Measurements from ENCODE around the gene MIPOL1. TPM values are rescaled to one million over a fixed set of nuclear protein-coding genes. Genes with fewer than 3 reads are reported as not detected.

The MIPOL1 gene
- total and polyA plus RNA-seq, 2 of the 4 experiments (the other 2 are of a cell fraction), result 2.7 to 5.9 TPM

GRCh38 chr14:37585971-37586796 lies 388.4 kb downstream of the MIPOL1 start:
- in situ Hi-C loops (cut with MboI; ENCODE audit: low sequenced_read_pairs), result loop anchor here (10.0 kb wide), 1 partner anchor 341 kb away; no protein-coding TSS in a partner anchor
- Histone ChIP-seq H3K79me1 (ENCODE audit: low read depth in 1 of 2, low read length in 2 of 2) (no peaks in the 10 kb centered on the region), H2BK5ac (ENCODE audit: low read depth, low read length, poor library complexity, severe bottlenecking) (no peak overlapping the region), H3K18ac (ENCODE audit: low read depth, low read length) (no peak overlapping the region), H3K4ac (ENCODE audit: low read depth, low read length) (no peak overlapping the region), H3K4me3 (ENCODE audit: insufficient read depth, low read depth, low read length) (no peak overlapping the region), H4K5ac (ENCODE audit: low read depth, low read length) (no peak overlapping the region), H3K9me3 (ENCODE audit: control insufficient read depth, insufficient read depth, low read length) (peaks cover 15% of the 10 kb centered on the region; the same call in 1 of the 2 replicates), H2BK120ac (ENCODE audit: low read depth, low read length) (no peak overlapping the region), H3K23ac (ENCODE audit: low read depth, low read length) (no peak overlapping the region), H2AK9ac (replicated peaks; ENCODE audit: low read depth, low read length, poor library complexity) (no peak overlapping the region), H2BK15ac (ENCODE audit: low read depth, low read length) (no peak overlapping the region), H3K9ac (ENCODE audit: low read depth, low read length) (no peak overlapping the region), H3K4me1 (ENCODE audit: control insufficient read depth, insufficient read depth, low read length) (peaks cover 3% of the 10 kb centered on the region; the same call in 1 of the 2 replicates), H3K4me2 (ENCODE audit: low read depth, low read length) (no peak overlapping the region), H3K27me3 (ENCODE audit: control insufficient read depth, insufficient read depth, low read length) (peaks cover 78% of the 10 kb centered on the region), H3K9me1 (ENCODE audit: insufficient read depth, low read length) (no peaks in the 10 kb centered on the region), H2AK5ac (ENCODE audit: low read depth, low read length) (no peak overlapping the region), H4K20me1 (ENCODE audit: insufficient read depth, low read length) (peaks cover 8% of the 10 kb centered on the region; the same call in 1 of the 2 replicates), H3K56ac (ENCODE audit: extremely low read depth, insufficient read depth, low read length) (no peak overlapping the region), H3K36me3 (ENCODE audit: control insufficient read depth, insufficient read depth, low read length) (no peaks in the 10 kb centered on the region), H4K8ac (ENCODE audit: low read depth in 2 of 2, low read length in 2 of 2) (no peak overlapping the region), H4K91ac (ENCODE audit: insufficient read depth, low read depth, low read length) (no peak overlapping the region), H2AFZ (replicated peaks; ENCODE audit: low read length, poor library complexity) (no peak overlapping the region), H3K27ac (ENCODE audit: insufficient read depth, low read length) (no peak overlapping the region), H3K14ac (replicated peaks; ENCODE audit: low read depth, low read length) (no peak overlapping the region), H2BK20ac (ENCODE audit: low read depth, low read length) (no peak overlapping the region)
- WGBS, 2 experiments (ENCODE audit: extremely low coverage in 2 of 2, insufficient read length in 1 of 2), result 0% methylated on average over 2 of the region's 10 CpGs; no CpG with 5 or more reads in 1 of the 2 experiments
- DNase-seq (no peak), ATAC-seq (ENCODE audit: low read depth) (no peak)
- ChIA-PET POLR2A (ENCODE audit: unreplicated experiment) (no interaction called here), CTCF (interaction anchor here (1.0 kb wide), 1 partner anchor 356 kb away, joined by 3 read pairs; no protein-coding TSS in a partner anchor)
- dilution Hi-C loops (cut with HindIII; ENCODE audit: low sequenced_read_pairs, unreplicated experiment), result no loop called here
- 0 out of 2 replicates have a peak, but pooled peaks have one; percentile 9 for TF ChIP-seq CEBPB (IDR thresholded peaks at IDR 0.05; ENCODE audit: low read depth, low read length)
- TF ChIP-seq FOS (IDR thresholded peaks at IDR 0.05; ENCODE audit: low read depth, low read length), result no peak
- TF ChIP-seq USF2 (IDR thresholded peaks at IDR 0.05; ENCODE audit: low read depth, low read length), result no peak
- TF ChIP-seq RAD21 (IDR thresholded peaks at IDR 0.05; ENCODE audit: low read length), result no peak
- TF ChIP-seq MXI1 (IDR thresholded peaks at IDR 0.05; ENCODE audit: borderline replicate concordance, low read depth, low read length), result no peak
- no TSS peak for BruUV-seq (replicated peaks)
- intact Hi-C loops (cut with micrococcal nuclease), result no loop called here
